ENCODE results near the gene KCNE4.

Gene KCNE4

GRCh38 chr2:223066721-223067120 is 14.7 kb downstream of the KCNE4 start:
- Histone ChIP-seq H3K27ac (no peak overlapping the region), H3K4me3 (no peak overlapping the region)
- no peak for TF ChIP-seq CTCF (IDR thresholded peaks at IDR 0.05)
- DNase-seq (ENCODE audit: low spot score) = no peak

- no peak for DNase-seq (ENCODE audit: low spot score)
- no peak overlapping the region for H3K27ac ChIP-seq
- no peak for TF ChIP-seq CTCF (IDR thresholded peaks at IDR 0.05)
- no peak overlapping the region for H3K4me3 ChIP-seq
Observed at GRCh38 chr2:223068071-223068470, 16.1 kb downstream of the KCNE4 start.

GRCh38 chr2:223069465-223069864 is 17.5 kb downstream of the KCNE4 start:
- no peak for DNase-seq (ENCODE audit: low spot score)
- H3K4me3 ChIP-seq = no peak overlapping the region
- no peak overlapping the region for H3K27ac ChIP-seq
- no peak for TF ChIP-seq CTCF (IDR thresholded peaks at IDR 0.05)

GRCh38 chr2:223069988-223070387 is 18.0 kb downstream of the KCNE4 start:
- DNase-seq (ENCODE audit: low spot score) = no peak
- Histone ChIP-seq H3K4me3 (no peak overlapping the region), H3K27ac (no peak overlapping the region)
- no peak for TF ChIP-seq CTCF (IDR thresholded peaks at IDR 0.05)

GRCh38 chr2:223071139-223071538 is 19.1 kb downstream of the KCNE4 start:
- TF ChIP-seq CTCF (IDR thresholded peaks at IDR 0.05) = no peak
- DNase-seq (ENCODE audit: low spot score) = no peak
- Histone ChIP-seq H3K27ac (no peak overlapping the region), H3K4me3 (no peak overlapping the region)

GRCh38 chr2:223072826-223073225 is 20.8 kb downstream of the KCNE4 start:
- H3K4me3 ChIP-seq = no peak overlapping the region
- TF ChIP-seq CTCF (IDR thresholded peaks at IDR 0.05) = no peak
- no peak for DNase-seq (ENCODE audit: low spot score)
- no peak overlapping the region for H3K27ac ChIP-seq

GRCh38 chr2:223075301-223076270 is 23.6 kb downstream of the KCNE4 start:
- no peak for TF ChIP-seq CTCF (IDR thresholded peaks at IDR 0.05)
- H3K4me3 ChIP-seq = no peak overlapping the region
- DNase-seq (ENCODE audit: low spot score) = no peak
- H3K27ac ChIP-seq = no peak overlapping the region
